Lung (tissue), 12 donors: Measurements from ENCODE around the gene NUP210. TPM values are rescaled to one million over a fixed set of nuclear protein-coding genes. Genes with fewer than 3 reads are reported as not detected.
A peak's percentile ranks its signal among the peaks of the same experiment; 100 is the strongest.

Experiments
- ATAC-seq: fragments of 200-7000 bp; cut with Tn5 transposase; one replicate; pipeline ENCODE4 v1.9.1; 2020; ENCODE audit warnings: moderate number of reproducible peaks; ENCODE audit not compliant: insufficient read depth, low FRiP score
- DNase-seq, 3 donors: peaks; one replicate each; pipeline ENCODE4 v3.0.0-alpha.2; 2013 to 2017
- H3K27ac ChIP-seq, 2 donors: one replicate each; pipeline ENCODE4 v1.5.1; 2013; ENCODE audit warnings: mild to moderate bottlenecking in 2 of 2, moderate library complexity in 2 of 2, control low read depth in 1 of 2, inconsistent platforms in 1 of 2, low read depth in 1 of 2, low read length in 1 of 2
- H3K27me3 ChIP-seq, 3 donors: one replicate each; pipeline ENCODE4 v1.5.1; 2013; ENCODE audit warnings: low read length in 2 of 3; ENCODE audit not compliant: control insufficient read depth in 3 of 3, insufficient read depth in 3 of 3
- H3K36me3 ChIP-seq, 4 donors: one replicate each; pipeline ENCODE4 v1.5.1; 2013; ENCODE audit warnings: low read length in 4 of 4, mild to moderate bottlenecking in 1 of 4, moderate library complexity in 1 of 4; ENCODE audit not compliant: control insufficient read depth in 4 of 4, insufficient read depth in 4 of 4
- H3K4me1 ChIP-seq, 5 donors: one replicate each; pipeline ENCODE4 v1.5.1; 2013; ENCODE audit warnings: low read length in 5 of 5, mild to moderate bottlenecking in 2 of 5, moderate library complexity in 1 of 5; ENCODE audit not compliant: control insufficient read depth in 5 of 5, insufficient read depth in 5 of 5
- H3K4me3 ChIP-seq: one replicate; pipeline ENCODE4 v1.5.1; 2013; ENCODE audit warnings: mild to moderate bottlenecking, control low read depth, moderate library complexity
- H3K9ac ChIP-seq, 2 donors: one replicate each; pipeline ENCODE4 v1.5.1; 2013; ENCODE audit warnings: low read length in 2 of 2, control low read depth in 1 of 2; ENCODE audit not compliant: insufficient read depth in 1 of 2
- H3K9me3 ChIP-seq, 4 donors: one replicate each; pipeline ENCODE4 v1.5.1; 2013; ENCODE audit warnings: low read length in 3 of 4, mild to moderate bottlenecking in 1 of 4, moderate library complexity in 1 of 4; ENCODE audit not compliant: control insufficient read depth in 4 of 4, insufficient read depth in 3 of 4
- WGBS, 2 donors: extraction: QIAGEN DNeasy Blood & Tissue Kit; methylation state at CpG; one replicate each; pipeline ENCODE4 v1.1.7; 2013; 5-methylcytosine and 5-hydroxymethylcytosine counted together
- polyA plus RNA-seq, 2 donors: library from polyadenylated mRNA; stranded (reverse); fragments of 200-250 nt; gene quantifications; one replicate each; pipeline ENCODE4 v1.2.1, GENCODE V29; 2013
- total RNA-seq, 2 donors: library from RNA; depleted of rRNA in 1 of 2; stranded (reverse); fragments of >200 nt in 1 of 2; gene quantifications; one replicate each; pipeline ENCODE4 v1.2.1, GENCODE V29; 2014 to 2021
- TF ChIP-seq, protein P1 (sequence below): IDR thresholded peaks from 2 replicates; pipeline ENCODE4 v1.5.1; 2012; ENCODE audit warnings: mild to moderate bottlenecking; ENCODE audit errors: control extremely low read depth, extremely low read depth
- donor health status: control.
- donor health status: control.
- donor health status: Bipolar disorder and iron deficiency.
- donor health status: healthy.
- donor health status: DM: yes; HTN: yes; CAD: no.

Gene NUP210
- total and polyA plus RNA-seq, 4 donors: 5.4 to 20.4 (median 10.5) TPM

DNA sequence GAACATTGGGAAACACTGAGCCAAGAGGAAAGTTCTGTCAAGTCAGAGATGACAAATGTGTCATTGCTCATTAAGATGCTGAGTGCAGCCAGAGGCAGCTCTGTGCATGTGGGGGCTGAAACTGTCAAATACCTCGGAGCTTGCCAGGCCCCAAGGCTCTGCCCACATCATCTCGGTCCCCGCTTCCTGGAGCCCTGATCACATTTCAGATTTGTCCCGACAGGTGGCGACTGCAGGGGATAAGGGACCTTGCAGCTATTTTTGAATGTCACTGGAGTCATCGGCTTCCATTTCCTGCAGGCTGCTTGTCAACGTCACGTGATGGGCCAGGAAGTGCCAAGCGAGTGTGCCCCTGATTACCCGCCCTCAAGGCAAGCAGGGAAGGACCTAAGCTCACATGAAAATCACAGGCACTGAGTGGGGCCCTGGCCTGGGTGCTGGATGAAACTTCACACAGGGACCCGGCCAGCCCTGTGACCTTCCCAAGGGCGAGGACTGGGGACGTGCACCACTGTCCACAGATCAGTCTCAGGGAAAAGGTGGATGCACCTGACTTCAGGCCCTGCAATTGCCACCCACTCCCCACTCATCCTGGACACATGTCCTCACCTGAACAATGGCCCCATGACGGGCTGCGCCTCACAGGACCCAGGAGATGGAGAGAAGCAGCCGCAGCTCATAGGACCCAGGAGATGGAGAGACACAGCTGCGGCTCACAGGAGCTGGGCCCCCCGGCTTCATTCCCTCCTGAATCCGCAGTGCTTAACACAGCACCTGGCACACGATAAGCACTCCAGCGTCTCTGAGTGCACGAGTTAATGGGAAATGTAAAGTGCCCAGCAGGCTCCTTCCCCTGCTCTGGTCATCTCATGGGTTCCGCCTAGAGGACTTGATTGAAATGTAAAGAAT lies 73.4 kb downstream of the NUP210 start:
- peaks cover 0 to 18% (median 0%) of the 10 kb centered on the region in 5 donors for H3K4me1 ChIP-seq
- DNase-seq (peak in 2 of 3 donors; percentile 16 to 26), ATAC-seq (no peak)
- H3K9ac ChIP-seq: no peak overlapping the region
- H3K36me3 ChIP-seq: peaks cover 0 to 5% (median 0%) of the 10 kb centered on the region in 4 donors
- H3K4me3 ChIP-seq: no peak overlapping the region
- WGBS, 2 donors: 60 to 65% methylated on average over 23 of the region's 23 CpGs
- peak overlapping the region in 1 of 2 donors; percentile 15 for H3K27ac ChIP-seq
- H3K27me3 ChIP-seq: no peaks in the 10 kb centered on the region
- H3K9me3 ChIP-seq: no peaks in the 10 kb centered on the region
- TF ChIP-seq, protein P1, sequence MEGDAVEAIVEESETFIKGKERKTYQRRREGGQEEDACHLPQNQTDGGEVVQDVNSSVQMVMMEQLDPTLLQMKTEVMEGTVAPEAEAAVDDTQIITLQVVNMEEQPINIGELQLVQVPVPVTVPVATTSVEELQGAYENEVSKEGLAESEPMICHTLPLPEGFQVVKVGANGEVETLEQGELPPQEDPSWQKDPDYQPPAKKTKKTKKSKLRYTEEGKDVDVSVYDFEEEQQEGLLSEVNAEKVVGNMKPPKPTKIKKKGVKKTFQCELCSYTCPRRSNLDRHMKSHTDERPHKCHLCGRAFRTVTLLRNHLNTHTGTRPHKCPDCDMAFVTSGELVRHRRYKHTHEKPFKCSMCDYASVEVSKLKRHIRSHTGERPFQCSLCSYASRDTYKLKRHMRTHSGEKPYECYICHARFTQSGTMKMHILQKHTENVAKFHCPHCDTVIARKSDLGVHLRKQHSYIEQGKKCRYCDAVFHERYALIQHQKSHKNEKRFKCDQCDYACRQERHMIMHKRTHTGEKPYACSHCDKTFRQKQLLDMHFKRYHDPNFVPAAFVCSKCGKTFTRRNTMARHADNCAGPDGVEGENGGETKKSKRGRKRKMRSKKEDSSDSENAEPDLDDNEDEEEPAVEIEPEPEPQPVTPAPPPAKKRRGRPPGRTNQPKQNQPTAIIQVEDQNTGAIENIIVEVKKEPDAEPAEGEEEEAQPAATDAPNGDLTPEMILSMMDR: no peak

DNA sequence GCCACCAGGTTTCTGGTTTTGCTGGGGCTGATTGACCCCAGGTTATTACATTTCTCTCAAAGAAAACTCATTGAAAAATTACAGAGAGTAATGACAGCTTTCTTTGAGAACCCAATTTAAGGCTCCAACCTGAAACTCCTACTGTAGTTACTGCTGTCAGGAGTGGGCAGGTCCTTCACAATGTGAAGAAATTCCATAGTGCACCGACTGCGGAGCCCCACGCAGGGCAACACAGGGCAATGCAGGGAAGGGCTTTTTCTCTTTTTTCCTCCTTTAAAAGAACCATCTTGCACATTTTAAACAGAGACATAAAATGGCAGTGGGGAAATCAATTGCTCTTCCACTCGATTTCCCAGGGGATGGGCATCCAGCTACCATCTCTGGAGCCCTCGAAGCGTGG lies 74.3 kb downstream of the NUP210 start:
- WGBS, 2 donors: 94 to 95% methylated on average over 6 of the region's 6 CpGs
- ATAC-seq: no peak
- TF ChIP-seq, protein P1: no peak
- peaks cover 0 to 18% (median 0%) of the 10 kb centered on the region in 5 donors for H3K4me1 ChIP-seq
- H3K9ac ChIP-seq: no peak overlapping the region
- H3K27me3 ChIP-seq: no peaks in the 10 kb centered on the region
- H3K9me3 ChIP-seq: no peaks in the 10 kb centered on the region
- H3K36me3 ChIP-seq: peaks cover 0 to 5% (median 0%) of the 10 kb centered on the region in 4 donors
- no peak overlapping the region for H3K27ac ChIP-seq
- H3K4me3 ChIP-seq: no peak overlapping the region
- DNase-seq: no peak

DNA sequence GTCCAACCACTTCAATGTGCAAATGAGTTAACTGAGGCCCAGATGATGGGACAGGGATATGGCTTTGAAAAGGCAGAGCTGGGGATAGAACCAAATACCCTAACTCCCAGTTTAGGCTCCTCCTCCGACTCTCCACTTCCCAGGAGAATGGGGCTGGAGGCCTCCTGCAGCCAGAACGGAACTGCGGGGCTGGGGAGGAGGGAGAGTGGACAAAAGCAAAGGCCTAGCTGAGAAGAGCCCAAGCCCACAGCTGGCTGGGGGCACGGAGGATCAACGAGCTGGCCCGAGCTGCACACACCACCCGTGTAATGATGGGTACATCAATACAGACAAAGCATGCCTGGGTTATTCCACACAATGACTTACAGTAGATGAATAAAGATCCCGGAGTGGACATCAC lies 74.8 kb downstream of the NUP210 start:
- no peak overlapping the region for H3K27ac ChIP-seq
- H3K9me3 ChIP-seq: no peaks in the 10 kb centered on the region
- no peak overlapping the region for H3K4me3 ChIP-seq
- peaks cover 0 to 18% (median 0%) of the 10 kb centered on the region in 5 donors for H3K4me1 ChIP-seq
- ATAC-seq (no peak), DNase-seq (no peak)
- no peak overlapping the region for H3K9ac ChIP-seq
- peaks cover 0 to 7% (median 0%) of the 10 kb centered on the region in 4 donors for H3K36me3 ChIP-seq
- WGBS, 2 donors: 96% methylated on average over 8 of the region's 8 CpGs
- TF ChIP-seq, protein P1: no peak
- no peaks in the 10 kb centered on the region for H3K27me3 ChIP-seq
